Hepatocyte (in vitro differentiated cells): ENCODE results near the gene FYN. TPM values are rescaled to one million over a fixed set of nuclear protein-coding genes. Genes with fewer than 3 reads are reported as not detected.

Source experiments
- DNase-seq: peaks from one replicate; pipeline ENCODE4 v3.0.0-alpha.2; 2016; ENCODE audit warnings: low spot score
- H2AFZ ChIP-seq: fragments of 200-600 bp; sonication (generic); 2 replicates; pipeline ENCODE4 v1.6.0; 2016; ENCODE audit warnings: antibody characterized with exemption, mild to moderate bottlenecking
- H3K27ac ChIP-seq: fragments of 200-600 bp; sonication (generic); 2 replicates; pipeline ENCODE4 v1.5.1; 2016; ENCODE audit warnings: mild to moderate bottlenecking
- H3K27me3 ChIP-seq: fragments of 200-600 bp; sonication (generic); 2 replicates; pipeline ENCODE4 v1.6.1; 2016
- H3K36me3 ChIP-seq: fragments of 200-600 bp; sonication (generic); replicated peaks from 2 replicates; pipeline ENCODE4 v1.5.1; 2016; ENCODE audit warnings: low read depth; ENCODE audit not compliant: insufficient read depth
- H3K4me1 ChIP-seq: fragments of 200-600 bp; sonication (generic); 2 replicates; pipeline ENCODE4 v1.5.1; 2016; ENCODE audit warnings: mild to moderate bottlenecking, moderate library complexity; ENCODE audit not compliant: insufficient read depth
- H3K4me2 ChIP-seq: fragments of 200-600 bp; sonication (generic); 2 replicates; pipeline ENCODE4 v1.6.0; 2016
- H3K4me3 ChIP-seq: fragments of 200-600 bp; sonication (generic); 2 replicates; pipeline ENCODE4 v1.5.1; 2016; ENCODE audit warnings: mild to moderate bottlenecking
- H3K79me2 ChIP-seq: fragments of 200-600 bp; sonication (generic); 2 replicates; pipeline ENCODE4 v1.6.0; 2017; ENCODE audit warnings: mild to moderate bottlenecking
- H3K9me2 ChIP-seq: fragments of 200-600 bp; sonication (generic); replicated peaks from 2 replicates; pipeline ENCODE4 v1.6.0; 2017; ENCODE audit warnings: mild to moderate bottlenecking; ENCODE audit not compliant: insufficient read depth
- H3K9me3 ChIP-seq: fragments of 200-600 bp; sonication (generic); 2 replicates; pipeline ENCODE4 v1.5.1; 2016; ENCODE audit warnings: low read depth, mild to moderate bottlenecking
- H4K20me1 ChIP-seq: fragments of 200-600 bp; sonication (generic); 2 replicates; pipeline ENCODE4 v1.6.0; 2016; ENCODE audit warnings: mild to moderate bottlenecking; ENCODE audit not compliant: insufficient read depth, poor library complexity, severe bottlenecking
- CTCF ChIP-seq: fragments of 200-600 bp; sonication (generic); IDR thresholded peaks from 2 replicates; pipeline ENCODE4 v1.5.1; 2016; ENCODE audit warnings: antibody characterized with exemption, mild to moderate bottlenecking; ENCODE audit not compliant: poor library complexity
- EZH2 ChIP-seq: fragments of 200-600 bp; sonication (generic); IDR thresholded peaks from 2 replicates; pipeline ENCODE4 v1.6.1; 2016; ENCODE audit warnings: antibody characterized with exemption, mild to moderate bottlenecking, borderline replicate concordance
- EZH2phosphoT487 ChIP-seq: fragments of 200-600 bp; sonication (generic); IDR thresholded peaks from one replicate; pipeline ENCODE4 v1.6.1; 2018; ENCODE audit warnings: antibody characterized with exemption, mild to moderate bottlenecking, low read depth, moderate library complexity; ENCODE audit not compliant: unreplicated experiment, severe bottlenecking
- WGBS: methylation state at CpG from one replicate; pipeline ENCODE4 v1.1.6; 2016; ENCODE audit warnings: low lambda C conversion rate; ENCODE audit errors: missing lambda C conversion rate; 5-methylcytosine and 5-hydroxymethylcytosine counted together
- polyA plus RNA-seq: library from polyadenylated mRNA; unstranded; fragments of >200 nt; fragmentation: Nextera tagmentation; extraction: Ambion mirVana; gene quantifications from 2 replicates; pipeline ENCODE4 v1.2.1, GENCODE V29; 2016
- total RNA-seq: library from RNA; depleted of rRNA; stranded (reverse); fragments of >200 nt; gene quantifications from 2 replicates; pipeline ENCODE4 v1.2.3, GENCODE V29; 2014

Gene FYN
- total and polyA plus RNA-seq, 2 experiments from 2014 or later, result 40.0 to 70.1 TPM

- no peaks in the 10 kb centered on the region for H3K9me3 ChIP-seq
- no peak overlapping the region for H3K4me3 ChIP-seq
- DNase-seq, result no peak
- H4K20me1 ChIP-seq, result peaks cover 3% of the 10 kb centered on the region
- H3K9me2 ChIP-seq, result no peaks in the 10 kb centered on the region
- H3K27ac ChIP-seq, result no peak overlapping the region
- H3K79me2 ChIP-seq, result no peaks in the 10 kb centered on the region
- TF ChIP-seq CTCF (no peak), EZH2 (no peak), EZH2phosphoT487 (no peak)
- no peaks in the 10 kb centered on the region for H3K27me3 ChIP-seq
- no peaks in the 10 kb centered on the region for H3K4me1 ChIP-seq
- H3K36me3 ChIP-seq, result no peaks in the 10 kb centered on the region
- no peak overlapping the region for H2AFZ ChIP-seq
- 99% methylated on average over 7 of the region's 7 CpGs for WGBS
- no peak overlapping the region for H3K4me2 ChIP-seq
Measured at GRCh38 chr6:111750153-111750552, 123.1 kb downstream of the FYN start.

- DNase-seq, result no peak
- no peaks in the 10 kb centered on the region for H3K4me1 ChIP-seq
- H2AFZ ChIP-seq, result no peak overlapping the region
- no peak for TF ChIP-seq EZH2
- no peak for TF ChIP-seq CTCF
- TF ChIP-seq EZH2phosphoT487, result no peak
- no peak overlapping the region for H3K4me2 ChIP-seq
- H3K9me2 ChIP-seq, result no peaks in the 10 kb centered on the region
- H3K79me2 ChIP-seq, result no peaks in the 10 kb centered on the region
- H4K20me1 ChIP-seq, result peaks cover 3% of the 10 kb centered on the region
- H3K4me3 ChIP-seq, result no peak overlapping the region
- H3K9me3 ChIP-seq, result no peaks in the 10 kb centered on the region
- H3K27ac ChIP-seq, result no peak overlapping the region
- H3K27me3 ChIP-seq, result no peaks in the 10 kb centered on the region
- 86% methylated on average over 3 of the region's 3 CpGs for WGBS
- no peaks in the 10 kb centered on the region for H3K36me3 ChIP-seq
Measured at GRCh38 chr6:111748231-111748647, 125.0 kb downstream of the FYN start.

- DNase-seq, result no peak
- no peaks in the 10 kb centered on the region for H3K9me3 ChIP-seq
- H3K79me2 ChIP-seq, result no peaks in the 10 kb centered on the region
- H3K36me3 ChIP-seq, result no peaks in the 10 kb centered on the region
- no peak for TF ChIP-seq EZH2
- H3K27me3 ChIP-seq, result no peaks in the 10 kb centered on the region
- no peaks in the 10 kb centered on the region for H3K9me2 ChIP-seq
- H3K27ac ChIP-seq, result no peak overlapping the region
- no peak overlapping the region for H3K4me2 ChIP-seq
- H2AFZ ChIP-seq, result no peak overlapping the region
- H3K4me1 ChIP-seq, result no peaks in the 10 kb centered on the region
- peaks cover 3% of the 10 kb centered on the region for H4K20me1 ChIP-seq
- 86% methylated on average over 5 of the region's 5 CpGs for WGBS
- H3K4me3 ChIP-seq, result no peak overlapping the region
Measured at GRCh38 chr6:111747829-111748228, 125.4 kb downstream of the FYN start.

GRCh38 chr6:111747396-111747795 lies 125.9 kb downstream of the FYN start:
- DNase-seq, result no peak
- Histone ChIP-seq H3K36me3 (no peaks in the 10 kb centered on the region), H4K20me1 (peaks cover 3% of the 10 kb centered on the region), H2AFZ (no peak overlapping the region), H3K27ac (no peak overlapping the region), H3K9me3 (no peaks in the 10 kb centered on the region), H3K4me2 (no peak overlapping the region), H3K4me1 (no peaks in the 10 kb centered on the region), H3K4me3 (no peak overlapping the region), H3K9me2 (no peaks in the 10 kb centered on the region), H3K79me2 (no peaks in the 10 kb centered on the region), H3K27me3 (no peaks in the 10 kb centered on the region)
- TF ChIP-seq CTCF (no peak), EZH2 (no peak), EZH2phosphoT487 (no peak)
- 84% methylated on average over 6 of the region's 6 CpGs for WGBS
